ENCODE measurements around the gene GPR146.

Gene GPR146

GRCh38 chr7:1068619-1069018 is 24.3 kb downstream of the GPR146 start:
- Histone ChIP-seq H3K27ac (ENCODE audit: low read depth, low read length) (no peak overlapping the region), H3K4me3 (ENCODE audit: insufficient read depth, low read length, poor library complexity, severe bottlenecking) (no peak overlapping the region), H3K9ac (ENCODE audit: low read length) (no peak overlapping the region), H3K79me2 (ENCODE audit: insufficient read depth, low read length) (no peaks in the 10 kb centered on the region), H2AFZ (ENCODE audit: low read depth, low read length, severe bottlenecking) (no peak overlapping the region), H3K27me3 (ENCODE audit: low read length) (no peaks in the 10 kb centered on the region), H3F3A (ENCODE audit: insufficient read depth) (0 out of 2 replicates have a peak, but pooled peaks cover 2% of the 10 kb centered on the region), H4K20me1 (ENCODE audit: low read depth, low read length) (no peaks in the 10 kb centered on the region), H3K9me3 (ENCODE audit: insufficient read depth, low read length) (peaks cover 9% of the 10 kb centered on the region; the same call in 1 of the 2 replicates), H3K9me2 (replicated peaks; ENCODE audit: insufficient read depth, low read length) (no peaks in the 10 kb centered on the region), H3K4me2 (ENCODE audit: low read depth, low read length, poor library complexity, severe bottlenecking) (no peak overlapping the region), H3K36me3 (ENCODE audit: low read length) (no peaks in the 10 kb centered on the region)
- no peak for TF ChIP-seq EZH2phosphoT487 (conservative IDR thresholded peaks at IDR 0.05; ENCODE audit: low read length)
- no peak for TF ChIP-seq CTCF (IDR thresholded peaks at IDR 0.05; ENCODE audit: insufficient read depth, low read length, poor library complexity, severe bottlenecking)

- Histone ChIP-seq H3F3A (ENCODE audit: insufficient read depth) (0 out of 2 replicates have a peak, but pooled peaks cover 2% of the 10 kb centered on the region), H3K36me3 (ENCODE audit: low read length) (no peaks in the 10 kb centered on the region), H3K79me2 (ENCODE audit: insufficient read depth, low read length) (no peaks in the 10 kb centered on the region), H3K4me3 (ENCODE audit: insufficient read depth, low read length, poor library complexity, severe bottlenecking) (no peak overlapping the region), H3K9me3 (ENCODE audit: insufficient read depth, low read length) (peaks cover 9% of the 10 kb centered on the region; the same call in 1 of the 2 replicates), H3K4me2 (ENCODE audit: low read depth, low read length, poor library complexity, severe bottlenecking) (no peak overlapping the region), H4K20me1 (ENCODE audit: low read depth, low read length) (no peaks in the 10 kb centered on the region), H3K9ac (ENCODE audit: low read length) (no peak overlapping the region), H2AFZ (ENCODE audit: low read depth, low read length, severe bottlenecking) (no peak overlapping the region), H3K9me2 (replicated peaks; ENCODE audit: insufficient read depth, low read length) (no peaks in the 10 kb centered on the region), H3K27me3 (ENCODE audit: low read length) (no peaks in the 10 kb centered on the region), H3K27ac (ENCODE audit: low read depth, low read length) (no peak overlapping the region)
- no peak for TF ChIP-seq CTCF (IDR thresholded peaks at IDR 0.05; ENCODE audit: insufficient read depth, low read length, poor library complexity, severe bottlenecking)
- TF ChIP-seq EZH2phosphoT487 (conservative IDR thresholded peaks at IDR 0.05; ENCODE audit: low read length) = no peak
Measured at GRCh38 chr7:1070544-1071011, 26.2 kb downstream of the GPR146 start.

GRCh38 chr7:1071731-1072254 is 27.4 kb downstream of the GPR146 start:
- H4K20me1 ChIP-seq (ENCODE audit: low read depth, low read length) = no peaks in the 10 kb centered on the region
- no peak overlapping the region for H3K4me2 ChIP-seq (ENCODE audit: low read depth, low read length, poor library complexity, severe bottlenecking)
- no peaks in the 10 kb centered on the region for H3K36me3 ChIP-seq (ENCODE audit: low read length)

More at GRCh38 chr7:1071731-1072254, 27.4 kb downstream of the GPR146 start:
- no peak overlapping the region for H3K9ac ChIP-seq (ENCODE audit: low read length)
- no peak overlapping the region for H2AFZ ChIP-seq (ENCODE audit: low read depth, low read length, severe bottlenecking)
- 0 out of 2 replicates have a peak, but pooled peaks cover 2% of the 10 kb centered on the region for H3F3A ChIP-seq (ENCODE audit: insufficient read depth)
- no peaks in the 10 kb centered on the region for H3K9me2 ChIP-seq (replicated peaks; ENCODE audit: insufficient read depth, low read length)
- H3K4me3 ChIP-seq (ENCODE audit: insufficient read depth, low read length, poor library complexity, severe bottlenecking) = no peak overlapping the region
- no peak for TF ChIP-seq EZH2phosphoT487 (conservative IDR thresholded peaks at IDR 0.05; ENCODE audit: low read length)
- H3K79me2 ChIP-seq (ENCODE audit: insufficient read depth, low read length) = no peaks in the 10 kb centered on the region
- H3K27me3 ChIP-seq (ENCODE audit: low read length) = no peaks in the 10 kb centered on the region
- H3K9me3 ChIP-seq (ENCODE audit: insufficient read depth, low read length) = peaks cover 9% of the 10 kb centered on the region; the same call in 1 of the 2 replicates
- H3K27ac ChIP-seq (ENCODE audit: low read depth, low read length) = no peak overlapping the region
